ENCODE measurements around the gene DPP6.

The DPP6 gene

DNA sequence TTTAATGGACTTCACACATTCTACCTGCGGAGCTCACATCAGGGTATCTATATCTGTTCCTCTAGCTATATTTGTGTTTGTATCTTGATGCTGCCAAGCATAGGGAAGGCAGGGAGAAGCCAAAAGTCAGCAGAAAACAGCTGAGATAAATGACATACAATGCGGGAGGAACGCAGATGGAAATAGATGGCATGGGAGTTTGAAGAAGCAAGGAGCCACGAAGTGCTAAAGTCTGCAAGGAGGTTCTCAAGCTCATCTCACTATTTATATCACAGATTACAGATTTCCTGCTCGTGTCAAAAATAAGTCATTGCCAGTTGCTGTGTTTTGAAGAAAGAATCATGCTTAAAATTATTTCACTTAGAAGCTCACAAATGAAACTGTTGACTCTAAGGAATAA is 180.5 kb downstream of the DPP6 start:
- no peak for DNase-seq (ENCODE audit: low spot score)

DNA sequence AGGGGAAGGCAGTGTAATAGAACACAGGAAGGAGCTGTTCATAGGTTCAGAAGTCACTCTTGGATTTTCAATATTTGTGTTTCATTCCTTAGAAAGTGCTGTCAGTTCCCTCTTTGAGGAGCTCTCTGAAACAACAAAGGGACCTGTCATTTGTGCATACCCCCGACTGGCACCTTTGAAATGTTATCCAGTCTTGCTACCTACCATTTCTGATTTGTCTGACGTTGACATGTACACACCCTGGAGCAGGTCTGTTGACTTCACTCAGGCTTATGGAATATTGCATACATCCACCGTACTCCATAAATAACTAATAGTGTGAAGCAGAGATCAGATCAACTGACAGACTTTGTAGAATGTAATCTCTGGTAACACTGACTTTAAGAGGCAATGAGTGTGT is 189.8 kb downstream of the DPP6 start:
- no peak for DNase-seq (ENCODE audit: low spot score)

DNA sequence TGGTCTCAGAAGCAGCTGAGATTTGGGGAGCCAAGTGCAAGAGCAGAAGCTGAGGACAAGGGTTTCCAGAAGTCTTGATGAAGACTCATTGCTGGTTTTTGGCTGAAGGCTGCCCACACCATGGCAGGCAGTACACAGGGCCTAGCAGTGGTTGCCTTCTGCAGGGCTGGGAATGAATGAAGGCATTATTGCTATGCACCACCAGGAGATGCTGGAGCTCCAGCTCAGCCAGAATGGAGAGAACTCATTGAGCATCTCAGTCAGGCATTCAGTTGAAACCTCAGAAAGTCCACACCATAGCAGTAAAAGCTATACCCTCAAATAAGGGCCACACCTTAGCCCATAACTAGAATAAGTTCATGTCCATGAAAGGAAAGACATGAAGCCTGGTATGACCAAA is 190.5 kb downstream of the DPP6 start:
- DNase-seq (ENCODE audit: low spot score) = no peak

DNA sequence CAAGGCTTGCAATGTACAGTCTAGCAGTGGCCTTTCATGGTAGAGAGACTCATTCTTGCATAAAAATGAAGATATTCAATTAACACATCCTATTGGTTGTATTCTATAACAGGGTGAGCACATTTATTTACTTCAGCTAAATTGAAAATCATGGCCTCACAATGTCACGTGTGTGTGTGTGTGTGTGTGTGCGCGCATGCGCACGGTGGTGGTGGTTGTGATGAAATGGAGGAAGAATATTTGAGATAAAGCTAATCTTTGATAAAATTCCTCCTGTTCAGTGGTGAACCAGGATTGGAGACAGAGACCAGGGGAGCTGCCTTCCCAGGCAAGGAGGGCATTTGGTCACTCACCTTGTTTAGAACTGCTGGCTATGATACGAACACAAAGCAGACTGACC is 199.8 kb downstream of the DPP6 start:
- no peak for DNase-seq (ENCODE audit: low spot score)

DNA sequence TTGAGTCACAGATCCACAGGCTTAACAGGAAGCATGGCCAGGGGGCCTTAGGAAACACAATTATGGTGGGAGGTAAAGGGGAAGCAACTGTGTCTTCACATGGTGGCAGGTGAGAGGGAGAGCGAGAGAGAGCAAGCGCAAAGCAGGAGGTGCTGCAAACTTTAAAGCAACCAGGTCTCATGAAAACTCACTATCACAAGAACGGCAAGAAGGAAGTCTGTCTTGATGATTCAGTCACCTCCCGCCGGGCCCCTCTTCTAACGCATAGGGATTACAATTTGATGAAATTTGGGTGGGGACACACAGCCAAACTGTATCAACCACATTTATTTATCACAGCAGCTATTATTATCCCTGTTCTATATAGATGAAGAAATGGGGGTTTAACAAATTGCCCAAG is 201.6 kb downstream of the DPP6 start:
- no peak for DNase-seq (ENCODE audit: low spot score)

DNA sequence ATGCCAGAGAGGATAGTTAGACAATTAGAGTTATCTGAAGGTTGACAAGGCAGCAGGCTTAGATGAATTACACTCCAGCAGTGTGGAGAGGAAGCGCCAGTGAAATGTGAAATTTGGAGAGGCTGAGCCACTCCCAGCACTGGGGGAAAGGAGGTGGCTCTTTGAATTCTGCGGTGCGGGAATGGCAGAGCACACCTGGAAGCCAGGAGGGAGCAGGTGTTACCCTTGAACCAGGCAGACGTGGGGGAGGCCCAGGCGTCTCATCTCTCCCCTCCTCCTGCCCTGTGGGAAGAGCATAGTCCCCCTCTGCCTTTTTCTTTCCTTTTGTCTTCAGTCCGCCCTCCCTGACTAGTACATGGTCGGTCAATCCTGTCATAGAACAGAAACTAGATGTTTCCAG is 203.1 kb downstream of the DPP6 start:
- no peak for DNase-seq (ENCODE audit: low spot score)

DNA sequence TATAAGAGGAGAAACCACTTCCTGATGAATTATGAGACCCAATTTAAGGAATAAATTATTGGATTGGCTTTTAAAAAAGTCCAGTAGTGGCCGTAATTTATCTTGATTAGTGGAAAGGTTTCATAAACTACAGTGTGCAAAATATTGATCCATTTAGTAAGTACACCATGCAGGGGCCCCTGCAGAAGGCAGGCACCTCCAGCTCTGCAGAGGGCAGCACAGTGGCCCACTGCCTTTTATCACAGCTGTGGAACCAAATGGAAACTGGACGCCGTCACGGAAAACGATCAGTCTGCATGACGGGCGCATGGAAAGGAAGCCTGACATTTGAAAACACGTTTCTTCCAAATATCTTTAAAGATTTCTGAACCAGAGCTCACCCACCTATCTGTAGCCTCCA is 204.0 kb downstream of the DPP6 start:
- DNase-seq (ENCODE audit: low spot score) = no peak

DNA sequence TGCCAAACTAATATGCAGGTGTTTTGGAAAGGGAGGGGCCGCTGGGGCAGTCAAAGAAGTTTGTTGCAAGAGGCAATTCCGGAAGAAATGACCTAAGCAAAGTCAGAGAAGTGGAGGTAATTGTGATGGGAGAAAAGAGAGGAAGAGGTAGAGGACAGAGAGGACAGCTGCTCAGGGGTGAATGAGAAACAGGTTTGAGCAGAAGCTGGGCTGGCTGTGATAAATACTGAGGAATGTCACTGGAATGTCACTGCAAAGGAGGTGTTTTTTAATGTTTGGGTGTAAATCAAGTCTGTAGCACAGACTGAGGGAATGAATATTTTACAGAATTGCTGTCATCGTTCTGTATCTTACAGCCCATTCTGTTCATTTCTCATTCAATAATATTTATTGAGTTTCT is 207.2 kb downstream of the DPP6 start:
- DNase-seq (ENCODE audit: low spot score) = no peak

DNA sequence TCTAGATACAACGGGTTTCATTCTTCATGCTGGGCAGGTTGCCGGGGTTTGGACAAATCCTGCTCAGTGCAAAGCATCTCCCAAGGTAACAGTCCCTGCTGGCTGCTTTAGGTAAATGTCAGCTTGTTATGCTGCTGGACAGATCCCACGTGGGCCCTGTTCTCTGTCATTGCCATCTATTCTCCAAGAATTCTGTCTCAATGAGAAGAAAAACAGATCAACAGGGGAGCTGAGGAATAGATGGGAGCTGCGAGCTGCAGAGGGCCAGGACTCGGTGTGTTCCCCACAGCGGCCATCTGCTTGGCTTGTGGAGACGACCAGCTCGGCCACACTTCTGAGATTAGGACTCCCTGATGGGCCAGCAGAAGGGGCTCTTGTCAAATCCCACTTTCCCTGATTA is 235.2 kb downstream of the DPP6 start:
- peak; percentile 17 for DNase-seq (ENCODE audit: low spot score)

DNA sequence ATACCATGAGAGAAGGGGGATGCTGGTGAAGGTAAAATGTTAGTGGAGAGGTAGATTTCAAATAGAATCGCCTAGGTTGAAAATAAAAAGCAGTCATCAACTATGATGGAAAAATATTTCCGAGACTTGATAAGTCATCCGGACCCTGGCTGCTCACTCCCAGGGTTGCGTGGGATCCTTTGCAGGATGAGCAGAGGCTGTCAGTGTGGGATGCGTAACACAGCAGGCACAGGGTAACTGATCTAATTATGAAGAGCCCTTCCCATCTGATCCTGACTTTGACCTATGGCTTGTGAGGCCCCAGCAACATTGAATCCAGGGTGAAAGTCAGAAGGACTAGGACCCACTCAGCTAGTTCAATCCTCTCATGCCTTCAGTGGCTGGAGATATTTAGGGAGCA is 236.9 kb downstream of the DPP6 start:
- no peak for DNase-seq (ENCODE audit: low spot score)

DNA sequence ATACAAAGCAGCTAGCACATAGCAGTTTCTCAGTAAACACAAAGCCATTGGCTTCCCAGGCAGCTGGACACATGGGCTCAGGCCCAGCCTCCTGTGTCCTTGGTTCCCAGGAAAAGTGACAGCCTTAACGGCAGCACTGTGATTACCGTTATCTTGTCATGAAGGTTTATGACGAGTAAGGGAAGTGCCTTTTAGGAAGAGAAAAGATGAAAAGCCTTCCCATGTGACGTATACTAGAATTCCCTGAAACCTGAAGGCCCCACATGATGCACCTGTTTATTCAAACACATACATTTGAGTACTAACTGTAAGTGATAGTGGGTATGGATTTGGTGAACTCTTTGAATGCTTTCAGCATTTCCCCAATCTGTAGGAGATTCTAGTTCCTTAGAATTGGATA is 244.2 kb downstream of the DPP6 start:
- DNase-seq (ENCODE audit: low spot score) = no peak

DNA sequence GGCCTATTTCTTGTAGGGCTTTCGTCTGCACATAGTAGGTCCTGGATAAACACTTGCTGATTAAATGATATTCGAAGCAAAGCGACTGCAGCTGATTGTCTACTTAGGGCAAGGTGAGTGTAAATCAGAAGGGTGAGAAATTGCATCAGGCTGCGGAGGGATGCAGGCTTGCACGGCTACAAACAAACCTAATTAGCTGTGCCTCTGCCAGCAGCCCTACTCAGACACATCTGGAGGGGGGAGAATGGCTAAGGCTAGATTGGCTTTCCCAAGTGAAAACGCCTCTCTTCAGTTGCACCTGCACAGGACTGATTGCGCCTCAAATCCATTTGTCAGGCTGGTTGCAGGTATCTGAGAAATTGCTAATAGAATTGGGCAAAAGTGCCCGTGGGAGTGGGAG is 247.5 kb downstream of the DPP6 start:
- DNase-seq (ENCODE audit: low spot score) = no peak

DNA sequence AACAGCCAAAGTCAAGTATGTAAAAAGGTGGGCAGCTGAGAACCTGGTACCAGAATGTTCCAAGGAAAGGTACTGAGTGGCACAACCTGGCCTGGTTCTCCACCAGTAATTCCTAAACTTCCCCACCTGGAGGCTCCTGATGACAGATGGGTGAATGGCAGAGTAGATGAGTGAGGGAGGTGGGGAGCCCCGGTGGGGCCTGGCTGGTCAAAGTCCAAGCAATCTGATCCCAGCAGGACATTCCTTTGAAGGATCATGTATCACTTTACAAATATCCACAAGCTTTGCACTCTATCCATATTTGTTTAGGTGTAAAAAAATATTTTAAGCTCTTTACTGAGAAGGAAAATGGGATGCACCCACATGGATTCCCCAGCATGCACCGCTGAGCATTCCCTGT is 250.2 kb downstream of the DPP6 start:
- DNase-seq (ENCODE audit: low spot score) = no peak

DNA sequence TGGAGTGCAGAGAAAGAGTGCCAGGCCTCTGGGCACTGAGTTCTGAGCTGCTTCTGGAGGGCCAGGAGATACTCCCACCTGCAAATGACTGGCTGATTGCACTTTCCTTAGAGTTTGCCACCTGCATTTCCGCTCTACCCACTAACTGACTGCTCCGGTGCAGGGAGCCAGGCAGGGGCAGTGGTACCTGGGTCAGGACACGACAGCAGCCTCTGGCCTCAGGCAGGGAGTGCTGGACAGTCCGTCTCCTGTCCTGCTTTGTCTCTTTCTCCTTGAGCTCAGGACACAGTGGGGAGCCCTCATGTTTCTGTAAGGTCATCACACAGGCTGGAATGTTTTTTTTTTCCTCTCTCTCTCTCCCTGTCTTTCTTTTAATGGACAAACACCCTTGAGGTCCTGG is 252.0 kb downstream of the DPP6 start:
- no peak for DNase-seq (ENCODE audit: low spot score)

DNA sequence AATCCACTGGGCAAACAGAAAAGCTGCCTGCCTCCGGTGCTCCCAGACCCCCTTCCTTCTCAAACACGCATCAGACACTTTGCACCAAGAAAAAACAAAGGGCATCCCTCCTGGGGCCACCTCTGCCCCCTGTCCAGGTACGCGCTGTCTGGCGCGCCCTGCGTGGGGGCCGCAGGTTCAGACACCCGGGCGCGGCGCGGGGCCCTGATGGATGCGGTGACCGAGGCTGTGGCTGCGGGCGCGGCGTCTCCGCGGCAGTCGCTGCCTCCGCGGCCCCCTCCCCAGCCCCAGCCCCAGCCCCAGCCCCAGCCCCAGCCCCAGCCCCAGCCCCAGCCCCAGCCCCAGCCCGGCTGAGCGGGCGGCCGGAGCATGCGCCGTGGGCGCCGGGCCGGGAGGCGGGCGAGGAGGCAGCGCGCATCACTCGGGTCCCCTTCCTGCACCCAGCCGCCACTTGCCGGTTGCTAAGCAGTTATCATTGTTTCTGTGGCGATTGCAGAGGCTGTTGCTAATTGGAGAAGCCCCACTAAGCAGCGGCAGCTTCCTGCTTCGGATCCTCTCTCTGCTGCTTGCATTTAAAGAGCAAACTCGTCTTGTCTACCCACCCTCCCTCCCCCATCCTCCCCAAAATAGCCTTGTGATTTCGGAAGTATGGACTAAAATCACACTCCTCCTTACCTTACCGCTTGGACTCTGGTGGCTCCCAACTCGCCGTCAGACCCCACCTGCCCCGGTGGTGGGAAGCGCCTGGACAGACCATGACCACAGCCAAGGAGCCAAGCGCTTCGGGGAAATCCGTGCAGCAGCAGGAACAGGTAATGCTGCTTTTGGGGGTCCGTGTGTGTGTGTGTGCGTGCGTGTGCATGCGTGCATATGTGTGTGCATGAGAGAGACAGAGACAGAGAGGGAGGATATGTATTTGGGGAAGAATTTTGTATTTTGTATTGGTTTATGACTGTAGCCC is 252.8 kb downstream of the DPP6 start:
- DNase-seq (ENCODE audit: low spot score) = peak; percentile 72

DNA sequence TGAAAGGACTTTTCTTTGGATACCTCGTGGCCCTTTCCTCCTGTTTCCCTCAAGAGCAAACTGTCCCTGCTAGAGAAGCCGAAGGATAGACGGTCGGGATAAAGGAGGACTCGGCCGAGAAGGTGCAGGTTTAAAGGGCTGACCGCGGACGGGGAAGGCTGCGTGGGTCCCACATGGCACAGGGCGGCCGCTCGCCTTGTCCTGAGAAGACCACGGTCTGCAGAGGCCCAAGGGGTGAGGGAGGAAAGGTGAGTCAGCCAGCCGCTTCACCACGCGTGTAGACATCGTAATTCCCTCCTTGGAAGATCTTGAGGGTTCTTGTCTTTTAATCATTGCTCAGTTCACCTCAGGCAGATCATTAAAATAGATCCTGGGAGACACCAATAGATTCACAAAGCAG is 253.8 kb downstream of the DPP6 start:
- no peak for DNase-seq (ENCODE audit: low spot score)

DNA sequence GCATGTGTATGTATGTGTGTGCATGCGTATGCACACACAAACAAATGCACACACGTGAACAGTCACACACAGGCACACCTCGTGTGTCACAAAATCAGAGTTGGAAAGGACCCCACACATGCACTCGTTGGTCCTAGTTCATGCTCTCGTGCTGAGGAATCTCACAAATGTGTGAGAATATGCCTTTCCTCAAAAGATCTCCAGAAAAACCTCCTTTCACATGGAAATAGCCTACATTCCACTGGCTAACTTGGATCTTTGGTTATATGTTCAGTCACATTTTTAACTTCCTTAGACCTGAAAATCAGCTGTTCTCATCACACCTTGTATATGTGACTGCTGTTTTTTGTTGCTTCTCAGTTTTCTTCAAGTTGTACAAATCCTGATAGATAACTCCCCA is 256.7 kb downstream of the DPP6 start:
- DNase-seq (ENCODE audit: low spot score) = no peak

DNA sequence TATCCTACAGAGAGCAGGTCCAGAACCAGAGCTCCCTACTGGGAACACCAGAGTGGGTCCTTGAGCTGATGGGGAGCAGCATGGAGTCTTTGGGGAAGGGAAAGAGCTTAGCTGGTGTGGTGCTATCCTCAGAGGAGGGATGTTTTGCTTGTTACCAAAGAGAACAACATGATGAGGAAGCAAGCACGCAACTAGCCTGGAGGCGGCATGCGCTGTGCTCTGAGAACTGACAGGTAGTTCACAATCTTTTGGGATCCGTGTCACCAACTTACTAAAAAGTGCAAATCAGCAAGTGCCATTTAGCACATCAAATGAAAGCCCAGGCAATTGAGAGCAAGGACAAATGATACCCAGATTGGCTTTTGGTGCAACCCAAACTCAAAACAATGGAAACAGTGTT is 257.9 kb downstream of the DPP6 start:
- no peak for DNase-seq (ENCODE audit: low spot score)

DNA sequence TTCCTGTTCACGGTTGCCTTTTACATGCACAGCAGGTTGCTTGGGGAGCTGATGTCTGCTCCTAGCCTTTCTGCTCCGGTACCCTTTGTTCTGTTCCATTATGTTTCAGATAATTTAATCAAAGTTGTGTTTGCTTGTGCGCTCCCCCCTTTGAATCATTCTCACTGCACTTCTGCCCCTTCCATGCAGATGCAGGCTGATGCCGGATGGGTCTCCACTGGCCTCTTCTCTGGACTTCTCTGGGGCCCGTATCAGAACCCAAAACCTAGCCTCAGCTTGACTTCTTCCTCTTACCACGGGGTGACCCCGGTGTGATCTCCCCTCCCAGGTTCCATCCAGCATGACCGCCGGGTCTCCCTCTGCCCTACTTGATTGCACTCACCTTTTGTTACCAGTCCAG is 272.0 kb downstream of the DPP6 start:
- DNase-seq (ENCODE audit: low spot score) = no peak

DNA sequence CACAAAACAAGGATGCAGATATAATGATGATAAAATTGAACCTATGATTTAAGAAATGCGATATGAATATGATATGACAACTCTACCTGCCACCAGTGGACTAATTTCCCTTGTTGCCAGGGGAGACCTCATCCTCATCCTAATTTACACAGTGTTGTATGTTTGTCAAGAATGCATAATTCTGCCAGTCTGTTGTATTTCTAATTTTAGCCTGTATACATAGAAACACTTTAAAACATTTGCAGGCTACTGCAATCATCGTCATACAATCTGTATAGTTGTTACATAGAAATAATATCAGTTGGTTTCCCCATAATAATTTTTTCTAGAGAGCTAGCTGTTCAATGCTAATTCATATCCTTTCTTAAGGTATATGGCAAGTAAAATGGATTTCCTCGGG is 274.2 kb downstream of the DPP6 start:
- no peak for DNase-seq (ENCODE audit: low spot score)

DNA sequence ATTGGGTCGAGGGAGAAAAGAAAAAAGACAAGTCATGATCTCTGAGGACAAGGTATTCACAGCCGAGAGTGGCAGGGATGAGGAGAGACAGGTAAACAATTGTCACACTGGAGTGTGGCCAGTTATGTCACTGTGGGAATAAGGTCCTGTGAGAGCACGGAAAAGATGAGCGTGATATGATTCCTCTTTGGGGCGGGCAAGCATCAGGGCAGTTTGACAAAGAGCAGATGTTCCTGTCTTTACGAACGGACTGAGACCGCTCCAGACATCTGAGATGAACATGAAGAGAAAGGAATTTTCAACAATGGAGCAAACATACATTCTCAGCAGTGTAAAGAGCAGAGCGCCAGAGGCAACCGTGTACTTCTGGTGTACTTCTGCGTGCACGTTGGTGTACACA is 278.1 kb downstream of the DPP6 start:
- DNase-seq (ENCODE audit: low spot score) = no peak

DNA sequence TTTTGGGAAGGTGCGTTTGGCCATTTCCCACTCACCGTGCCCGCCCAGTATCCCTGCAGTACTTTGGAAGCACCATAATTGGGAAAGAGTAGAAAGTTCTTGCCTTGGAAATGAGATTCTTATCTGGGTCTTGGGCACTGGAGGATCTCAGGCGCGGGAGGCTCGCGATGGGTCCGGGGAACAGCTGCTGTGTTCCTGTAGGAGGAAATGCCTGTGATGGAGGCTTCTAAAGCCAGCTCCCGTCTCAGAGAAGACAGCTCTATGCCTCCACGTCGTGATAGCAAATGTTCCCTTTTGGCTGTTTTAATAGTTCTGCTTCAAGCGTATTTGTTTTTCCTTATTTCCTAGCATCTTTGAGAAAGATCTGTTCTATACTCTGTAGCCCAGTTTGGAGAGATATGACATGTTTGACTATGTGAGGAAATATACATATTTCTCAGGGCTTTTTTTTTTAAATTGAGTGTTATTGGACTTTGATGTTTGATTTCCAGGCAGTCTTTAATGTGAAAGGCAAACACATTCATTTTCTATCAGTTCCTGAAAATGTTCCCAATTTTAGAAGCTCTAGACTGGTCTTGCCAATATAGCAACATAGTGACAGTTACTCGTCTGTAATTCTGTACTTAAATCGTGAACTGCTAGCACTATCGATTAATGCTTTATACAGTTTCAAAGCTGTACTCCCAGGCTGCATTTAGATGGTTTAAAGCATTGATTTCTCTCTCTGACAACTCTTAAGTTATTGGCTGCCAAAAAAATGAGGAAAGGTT is 280.8 kb downstream of the DPP6 start:
- no peak for DNase-seq (ENCODE audit: low spot score)

DNA sequence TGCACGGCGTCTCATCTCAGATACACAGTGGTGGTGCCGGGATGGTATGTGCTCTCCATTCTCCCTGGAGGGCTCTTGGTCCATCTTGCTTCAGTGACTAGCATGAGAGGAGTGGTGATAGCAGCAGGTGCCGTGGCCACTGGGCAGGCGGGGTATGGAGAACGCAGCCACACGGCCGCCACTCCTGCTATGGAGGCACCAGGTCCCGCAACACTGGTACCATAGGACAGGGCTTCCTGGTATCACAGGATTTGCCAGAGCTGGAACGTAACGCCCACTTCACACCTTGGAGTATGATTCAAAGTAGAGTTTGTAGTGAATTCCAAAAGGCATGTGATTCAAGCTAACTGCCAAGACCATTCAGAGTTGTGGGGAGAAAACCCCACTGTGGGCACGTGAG is 284.1 kb downstream of the DPP6 start:
- DNase-seq (ENCODE audit: low spot score) = no peak
